NCI-H2029 treated with DMSO at 0.1 percent for 48 hours (cell line): ENCODE data around the gene CCDC28B.

Experiments
- DNase-seq: peaks from one replicate; lab custom pipeline; 2025; lab: John Stamatoyannopoulos, UW

CCDC28B gene

DNA sequence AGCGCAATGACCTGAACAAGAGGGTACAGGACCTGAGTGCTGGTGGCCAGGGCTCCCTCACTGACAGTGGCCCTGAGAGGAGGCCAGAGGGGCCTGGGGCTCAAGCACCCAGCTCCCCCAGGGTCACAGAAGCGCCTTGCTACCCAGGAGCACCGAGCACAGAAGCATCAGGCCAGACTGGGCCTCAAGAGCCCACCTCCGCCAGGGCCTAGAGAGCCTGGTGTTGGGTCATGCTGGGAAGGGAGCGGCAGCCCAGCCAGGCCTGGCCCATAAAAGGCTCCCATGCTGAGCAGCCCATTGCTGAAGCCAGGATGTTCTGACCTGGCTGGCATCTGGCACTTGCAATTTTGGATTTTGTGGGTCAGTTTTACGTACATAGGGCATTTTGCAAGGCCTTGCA lies 5.4 kb upstream of the CCDC28B start:
- DNase-seq, result no peak

DNA sequence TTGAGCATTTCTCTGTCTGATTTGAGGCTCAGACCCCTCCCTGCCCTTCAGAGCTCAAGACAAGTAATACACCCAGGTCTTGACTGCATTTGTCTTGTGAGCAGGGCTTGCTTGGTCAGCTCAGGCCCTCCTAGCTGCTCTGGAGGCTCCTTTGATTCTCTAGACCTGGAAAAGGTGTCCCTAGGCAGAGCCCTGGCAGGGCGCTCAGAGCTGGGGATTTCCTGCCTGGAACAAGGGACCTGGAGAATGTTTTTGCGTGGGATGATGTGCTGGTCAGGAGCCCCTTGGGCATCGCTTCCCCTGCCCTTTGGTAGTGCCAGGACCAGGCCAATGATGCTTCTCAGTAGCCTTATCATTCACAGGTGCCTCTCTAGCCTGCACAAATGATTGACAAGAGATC lies 4.9 kb upstream of the CCDC28B start:
- no peak for DNase-seq

DNA sequence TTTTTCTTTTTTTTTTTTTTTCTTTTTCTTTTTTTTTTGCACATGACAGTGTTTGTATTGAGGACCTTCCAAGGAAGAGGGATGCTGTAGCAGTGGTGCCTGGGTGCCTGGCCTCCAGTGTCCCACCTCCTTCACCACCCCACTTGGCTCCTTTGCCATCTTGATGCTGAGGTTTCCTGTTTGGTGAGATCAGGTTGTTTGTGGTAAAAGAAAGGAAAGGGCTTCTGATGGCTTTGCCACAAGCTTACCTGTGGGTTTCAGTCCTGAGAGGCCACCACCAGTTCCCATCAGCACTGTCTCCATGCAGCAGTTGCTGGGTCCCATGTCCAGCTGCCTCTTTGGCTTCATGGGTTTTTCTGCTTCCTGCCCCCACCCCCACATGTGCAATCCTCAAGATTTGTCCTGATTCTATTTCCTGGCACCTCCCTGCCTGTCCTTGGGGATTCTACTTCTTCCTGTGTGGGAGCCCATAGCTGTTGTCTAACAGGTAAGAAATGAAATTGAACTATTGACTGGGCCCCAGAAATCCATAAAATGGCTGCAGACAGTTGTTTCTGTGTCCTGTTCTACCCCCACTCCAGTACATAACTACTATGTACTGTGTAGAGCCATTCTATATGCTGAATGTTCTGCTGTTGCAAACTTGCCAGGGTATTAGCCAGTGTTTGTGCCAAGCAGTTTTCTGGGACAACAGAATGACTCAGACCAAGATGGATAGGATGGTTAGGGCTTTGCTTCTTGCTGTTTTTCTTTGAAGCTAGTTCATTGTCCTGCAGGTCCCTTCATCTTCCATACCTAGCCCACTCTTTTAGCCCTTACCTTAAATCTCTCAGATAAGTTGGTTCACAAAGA lies 4.2 kb upstream of the CCDC28B start:
- DNase-seq, result no peak

DNA sequence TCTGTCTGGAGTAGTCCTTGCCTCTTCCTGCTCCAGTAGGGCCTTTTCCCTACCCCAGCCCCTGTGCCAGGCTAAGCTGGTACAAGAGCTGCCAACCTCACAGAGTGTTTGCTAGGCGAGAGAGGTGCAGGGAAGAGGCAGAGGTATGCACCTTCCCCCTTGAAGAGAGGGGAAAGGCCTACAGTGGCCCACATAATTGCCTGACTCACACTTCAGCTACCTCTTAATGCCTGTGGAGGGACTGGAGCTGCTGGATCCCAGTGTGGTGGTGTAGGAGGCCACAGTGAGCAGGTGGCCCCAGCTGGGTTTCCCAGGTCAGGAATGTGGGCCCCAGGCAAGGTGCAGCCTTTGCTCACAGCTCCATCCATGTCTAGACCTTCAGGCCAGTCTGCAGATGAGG lies 3.3 kb upstream of the CCDC28B start:
- DNase-seq, result no peak

DNA sequence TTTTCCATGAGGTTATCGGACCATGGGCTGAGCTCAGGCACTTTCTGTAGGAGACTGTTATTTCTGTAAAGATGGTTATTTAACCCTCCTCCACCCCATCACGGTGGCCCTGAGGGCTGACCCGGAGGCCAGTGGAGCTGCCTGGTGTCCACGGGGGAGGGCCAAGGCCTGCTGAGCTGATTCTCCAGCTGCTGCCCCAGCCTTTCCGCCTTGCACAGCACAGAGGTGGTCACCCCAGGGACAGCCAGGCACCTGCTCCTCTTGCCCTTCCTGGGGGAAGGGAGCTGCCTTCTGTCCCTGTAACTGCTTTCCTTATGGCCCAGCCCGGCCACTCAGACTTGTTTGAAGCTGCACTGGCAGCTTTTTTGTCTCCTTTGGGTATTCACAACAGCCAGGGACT lies 2.6 kb upstream of the CCDC28B start:
- DNase-seq, result no peak

DNA sequence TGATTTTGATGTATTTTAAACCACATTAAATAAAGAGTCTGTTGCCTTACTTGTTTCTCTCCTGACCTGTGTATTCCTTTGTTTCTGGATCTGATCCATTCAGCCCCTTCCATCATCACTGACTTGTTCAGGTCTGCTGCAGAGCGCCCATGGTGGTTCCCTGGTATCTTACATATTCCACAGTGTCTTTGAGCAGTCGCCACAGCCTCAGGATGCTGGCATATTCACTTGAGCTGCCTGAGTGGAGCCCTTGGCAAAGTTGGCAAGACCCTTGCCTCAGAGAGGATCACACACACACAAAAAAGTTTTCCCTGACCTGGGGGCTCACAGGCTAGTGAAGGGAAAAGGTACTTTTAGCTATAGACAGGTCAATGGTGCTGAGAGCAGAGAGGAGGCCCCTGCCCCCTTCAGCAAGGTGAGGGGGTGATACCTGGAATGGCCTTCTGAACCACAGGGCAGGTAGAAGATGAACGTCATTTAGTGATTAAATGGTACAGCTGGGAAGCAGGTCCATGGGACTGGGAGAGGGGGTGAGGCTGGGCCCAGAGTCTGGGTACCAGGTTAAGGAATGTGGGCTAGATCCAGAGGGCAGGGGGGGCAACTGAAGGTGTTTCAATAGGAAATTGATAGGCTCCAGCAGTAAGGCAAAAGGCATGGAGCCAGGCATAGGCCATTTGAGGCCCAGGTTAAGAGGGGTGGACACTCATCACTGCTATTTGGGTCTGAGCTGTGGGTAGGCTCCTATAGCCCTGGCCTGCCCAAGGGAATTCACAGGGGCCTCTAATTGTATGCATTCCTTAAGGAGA lies 2.0 kb upstream of the CCDC28B start:
- DNase-seq, result no peak

DNA sequence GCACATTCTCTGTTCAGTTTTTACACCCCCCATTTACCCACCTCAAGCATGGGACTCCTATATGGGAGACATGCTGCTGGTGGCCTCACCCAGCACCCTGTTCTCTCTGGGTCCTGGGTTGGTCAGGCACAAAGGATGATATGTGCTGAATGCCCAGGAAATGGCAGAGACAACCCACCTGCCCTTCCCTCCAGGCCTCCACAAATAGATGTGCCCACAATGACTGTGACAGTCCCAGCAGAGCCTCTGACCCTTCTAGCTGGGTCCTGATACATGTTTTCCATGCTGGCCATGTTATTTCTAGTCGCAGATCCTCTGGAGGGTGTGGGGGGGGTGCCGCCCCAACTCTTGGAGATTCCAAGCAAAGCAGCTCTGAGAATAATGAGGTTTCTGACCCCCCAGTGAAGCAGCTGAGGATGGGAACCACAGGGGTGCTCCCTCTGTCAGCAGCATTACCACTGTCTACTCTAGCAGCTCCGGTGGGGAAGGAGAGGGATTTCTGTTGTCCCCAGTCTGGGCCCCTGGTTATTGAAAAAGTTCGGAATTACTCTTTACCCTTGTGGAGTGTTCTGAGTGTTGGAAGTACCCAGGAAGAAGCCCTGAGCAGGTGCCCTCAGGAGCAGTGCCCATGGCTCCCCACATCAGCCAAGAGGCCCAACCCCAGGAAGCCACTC lies 1.2 kb upstream of the CCDC28B start:
- no peak for DNase-seq

DNA sequence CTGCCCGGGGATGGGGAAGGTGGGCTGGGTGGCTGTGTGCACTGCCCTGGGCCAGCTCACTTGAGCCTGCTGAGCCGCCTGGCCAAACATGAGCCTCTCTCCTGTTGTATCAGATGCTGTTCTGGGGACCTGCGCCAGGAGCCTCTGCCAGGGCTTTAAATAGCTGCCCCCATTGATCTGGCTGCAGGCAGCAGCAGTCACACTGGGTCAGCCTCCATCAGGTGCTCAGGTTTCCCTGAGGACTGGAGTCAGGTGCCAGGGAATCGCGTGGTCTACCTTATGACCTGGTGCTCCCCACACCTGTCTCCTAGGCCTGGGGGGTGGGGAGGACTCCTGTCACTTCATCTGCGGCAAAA lies 700 bp upstream of the CCDC28B start:
- DNase-seq, result peak; percentile 63

DNA sequence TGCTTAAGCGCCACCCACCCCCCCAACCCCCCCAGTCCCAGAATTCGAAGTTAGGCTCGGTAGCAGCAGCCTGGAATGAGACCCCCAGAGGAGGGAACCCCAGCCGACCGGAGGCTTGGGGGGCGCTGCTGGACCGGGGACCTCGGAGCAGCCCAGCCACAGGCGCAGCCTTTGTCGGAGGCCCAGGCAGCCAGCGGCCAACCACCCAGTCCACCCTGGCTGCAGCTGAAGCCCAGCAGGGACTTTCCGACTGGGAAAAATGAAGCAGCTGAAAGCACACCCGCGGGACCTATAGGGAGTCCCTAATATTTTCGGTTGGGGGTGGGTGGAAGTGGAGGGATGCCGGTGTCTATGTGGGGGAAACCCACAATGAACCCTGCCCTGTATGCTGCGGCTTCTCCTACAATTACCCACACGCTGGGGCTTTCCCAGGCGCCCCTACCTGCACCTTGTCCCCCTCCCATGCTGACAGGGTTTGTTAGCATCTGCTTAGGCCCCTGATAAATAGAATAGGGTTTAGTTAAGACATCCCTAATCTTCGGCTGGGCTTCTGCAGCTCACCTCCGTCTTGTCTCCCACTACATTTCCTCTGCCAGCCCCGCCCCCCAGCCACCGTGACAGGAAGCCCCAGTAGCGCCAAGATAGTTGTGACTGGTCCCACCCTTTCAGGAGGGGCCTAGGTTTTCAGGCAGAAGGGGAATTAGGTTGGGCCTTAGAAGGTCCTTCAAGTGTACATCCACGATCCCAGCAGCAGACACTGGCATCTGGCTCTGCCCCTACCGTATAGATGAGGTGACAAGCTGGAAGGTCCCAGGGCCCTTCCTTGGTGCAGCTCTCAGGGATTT lies 838 bp downstream of the CCDC28B start:
- DNase-seq, result no peak

DNA sequence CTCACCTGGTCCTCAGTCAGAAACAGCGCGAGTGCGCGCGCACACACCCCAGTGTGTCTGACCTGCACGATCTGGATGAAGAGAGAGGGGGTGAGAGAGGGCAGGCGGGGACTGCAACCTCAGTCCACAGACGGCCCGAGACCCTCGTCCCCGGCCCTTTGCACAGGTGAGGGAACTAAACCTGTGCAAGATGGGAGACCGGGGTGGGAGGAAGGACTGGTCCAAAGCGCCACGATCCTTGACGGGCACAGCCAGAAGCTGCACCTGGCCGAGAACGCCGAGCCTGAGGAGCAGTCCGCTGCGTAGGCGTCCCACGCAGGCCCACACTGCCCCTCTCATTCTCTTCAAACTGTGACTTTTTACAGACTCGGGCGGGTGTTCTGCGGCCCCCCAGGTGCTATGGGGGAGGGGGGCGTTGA lies 4.6 kb downstream of the CCDC28B start:
- no peak for DNase-seq

DNA sequence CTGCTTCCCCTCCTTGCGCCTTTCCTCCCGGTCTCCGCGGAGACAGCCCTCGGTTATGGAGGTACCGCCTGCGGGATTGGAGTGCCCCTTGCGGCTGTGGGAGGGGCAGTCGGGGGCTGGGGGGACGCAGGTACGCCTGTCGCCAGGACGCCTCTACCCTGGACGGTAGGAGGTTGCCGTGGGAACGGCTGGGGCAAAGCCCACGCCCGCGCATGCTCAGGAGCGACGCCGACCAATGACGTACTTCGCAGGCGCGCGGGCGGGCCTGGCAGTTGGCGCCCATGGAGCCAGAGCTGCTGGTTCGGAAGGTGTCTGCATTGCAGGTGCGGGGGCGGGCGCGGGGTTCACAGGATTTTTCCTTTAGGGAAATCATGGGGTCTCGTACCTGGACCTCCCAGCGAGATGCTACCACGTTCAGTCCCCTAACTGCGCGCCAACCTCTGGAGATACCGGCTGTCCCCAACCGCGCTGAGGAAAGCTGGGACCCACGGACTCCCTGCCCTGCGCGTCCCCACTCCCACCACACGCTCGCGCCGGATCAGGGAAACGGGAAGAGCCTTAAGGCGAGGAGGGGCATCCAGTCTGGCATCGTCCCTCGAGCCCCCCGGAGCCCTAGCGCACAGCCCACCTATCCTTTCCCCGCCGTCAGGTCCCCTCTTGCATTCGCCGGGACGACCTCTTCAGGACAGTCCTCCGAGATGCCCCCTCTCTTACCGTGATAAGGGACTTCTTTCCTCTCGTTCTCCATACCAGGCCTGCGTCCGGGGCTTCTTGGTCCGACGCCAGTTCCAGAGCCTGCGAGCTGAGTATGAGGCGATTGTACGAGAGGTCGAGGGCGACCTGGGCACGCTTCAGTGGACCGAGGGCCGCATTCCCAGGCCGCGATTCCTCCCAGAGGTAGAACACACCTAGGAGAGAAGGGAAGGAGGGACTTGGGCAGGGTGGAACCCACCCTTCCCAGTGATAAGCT lies 5.3 kb downstream of the CCDC28B start, which contains the start of gene IQCC:
Gene IQCC, plus strand, starts transcription at position 271 of the 970 bp plus-strand sequence. Its CDS starts 11 bp downstream, at position 282.
- DNase-seq, result peak; percentile 51

DNA sequence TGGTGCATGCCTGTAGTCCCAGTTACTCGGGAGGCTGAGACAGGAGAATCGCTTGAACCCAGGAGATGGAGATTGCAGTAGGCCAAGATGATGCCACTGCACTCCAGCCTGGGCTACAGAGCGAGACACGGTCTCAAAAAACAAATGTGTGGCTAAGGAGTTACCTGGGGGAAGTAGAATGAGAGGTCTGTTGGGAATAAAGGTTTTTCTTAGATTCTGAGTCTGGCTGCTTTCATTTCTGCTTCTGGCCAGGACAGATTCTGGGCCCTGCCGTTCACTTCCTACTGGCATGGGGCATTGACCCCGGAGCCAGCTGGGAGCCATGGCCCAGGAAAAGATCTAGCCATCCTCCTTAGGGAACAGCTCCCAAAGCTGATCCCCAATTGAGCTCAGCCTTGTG lies 8.1 kb downstream of the CCDC28B start:
- DNase-seq, result no peak

DNA sequence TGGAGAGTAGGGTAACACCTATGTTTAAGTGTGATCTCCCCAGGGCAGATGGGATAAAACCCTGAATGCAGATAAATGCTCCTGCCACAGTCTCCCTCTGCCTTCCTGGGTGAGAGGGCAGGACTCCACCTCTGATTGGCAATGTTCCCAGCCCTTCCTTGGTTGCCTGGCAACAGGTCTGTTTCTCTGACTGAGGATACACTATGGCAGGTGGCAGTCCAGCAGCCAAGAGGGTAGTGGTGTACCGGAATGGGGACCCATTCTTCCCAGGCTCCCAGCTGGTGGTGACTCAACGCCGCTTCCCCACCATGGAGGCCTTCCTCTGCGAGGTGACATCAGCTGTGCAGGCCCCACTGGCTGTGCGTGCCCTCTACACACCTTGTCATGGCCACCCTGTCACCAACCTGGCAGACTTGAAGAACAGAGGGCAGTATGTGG lies 8.5 kb downstream of the CCDC28B start, which contains the start of gene DCDC2B:
Gene DCDC2B, plus strand, starts transcription at position 199 of the 438 bp plus-strand sequence. Its CDS starts 5 bp downstream, at position 204.
- DNase-seq, result peak; percentile 88

DNA sequence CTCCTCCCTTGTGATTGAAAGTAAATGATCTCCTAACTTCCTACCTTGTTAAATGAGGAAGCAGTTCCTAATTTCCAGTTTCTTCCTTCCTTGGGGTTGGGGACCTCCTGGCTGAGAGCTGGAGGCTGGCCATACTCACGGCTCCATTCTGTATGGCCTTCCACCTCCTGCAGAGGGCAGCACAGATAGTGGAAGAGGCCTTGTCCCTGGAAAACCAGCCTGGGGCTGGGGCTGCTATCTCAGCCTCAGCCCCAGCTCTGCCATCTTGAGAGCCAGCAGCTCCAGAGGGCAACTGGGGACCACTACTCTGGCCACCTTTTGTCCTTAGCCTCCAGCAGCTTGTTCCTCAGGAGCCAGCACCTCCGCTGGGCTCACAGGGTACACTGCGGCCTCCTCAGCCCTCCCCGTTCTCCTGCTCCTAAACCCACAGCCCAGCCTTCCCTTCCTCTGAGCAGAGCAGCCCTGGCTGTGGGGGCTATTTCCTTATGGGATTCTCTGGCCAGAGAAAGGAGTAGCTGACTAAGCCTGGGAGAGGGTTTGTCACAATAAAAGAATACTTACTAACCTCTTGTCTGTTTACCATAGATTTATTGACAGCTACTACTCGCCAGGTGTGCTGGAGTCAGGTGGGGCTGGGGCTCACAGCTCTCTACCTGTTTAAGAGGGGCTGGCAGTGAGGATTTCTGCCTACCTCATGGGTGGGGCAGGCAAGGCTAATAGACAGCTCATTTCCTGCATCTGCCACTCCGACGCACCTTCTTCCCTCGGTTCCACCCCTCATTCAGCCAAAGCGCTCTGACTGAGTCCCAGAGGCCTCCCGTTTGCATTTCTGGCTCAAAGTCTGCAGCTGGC lies 15.5 kb downstream of the CCDC28B start:
- DNase-seq, result peak; percentile 53

DNA sequence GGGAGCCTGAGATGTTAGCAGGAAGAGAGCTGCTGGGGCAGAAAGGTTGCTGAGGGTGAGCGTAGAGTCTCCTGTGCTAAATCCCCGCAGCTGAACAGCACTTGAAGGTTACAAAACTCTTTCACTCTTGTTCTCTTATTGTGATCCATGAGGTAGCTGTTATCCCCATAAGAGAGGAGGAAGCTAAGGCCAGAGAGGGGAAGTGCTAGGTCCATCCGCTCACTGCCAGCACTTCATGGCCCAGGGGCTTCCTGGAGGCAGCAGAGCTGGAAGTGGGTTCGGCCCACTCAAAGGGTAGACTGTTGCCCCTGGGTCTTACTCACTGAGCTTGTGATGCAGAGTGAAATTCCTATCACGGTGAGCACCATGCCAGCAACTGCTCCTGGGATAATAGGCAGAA lies 16.2 kb downstream of the CCDC28B start:
- DNase-seq, result no peak

DNA sequence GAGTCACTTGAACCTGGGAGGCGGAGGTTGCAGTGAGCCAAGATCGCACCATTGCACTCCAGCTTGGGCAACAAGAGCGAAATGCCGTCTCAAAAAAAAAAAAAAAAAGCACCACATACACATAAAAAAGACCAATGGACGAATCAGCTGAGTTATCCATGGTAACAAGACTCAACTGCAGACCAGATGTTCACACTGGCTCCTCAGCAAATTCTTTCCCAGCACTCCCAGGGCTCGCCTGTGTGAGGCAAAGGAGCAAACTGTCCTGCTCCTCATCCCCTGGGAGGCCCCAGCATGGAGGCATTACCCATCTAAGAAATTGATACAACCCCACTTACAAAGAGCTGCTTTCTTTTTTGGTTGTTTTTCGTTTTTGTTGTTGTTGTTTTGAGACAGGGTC lies 18.6 kb downstream of the CCDC28B start:
- DNase-seq, result no peak

DNA sequence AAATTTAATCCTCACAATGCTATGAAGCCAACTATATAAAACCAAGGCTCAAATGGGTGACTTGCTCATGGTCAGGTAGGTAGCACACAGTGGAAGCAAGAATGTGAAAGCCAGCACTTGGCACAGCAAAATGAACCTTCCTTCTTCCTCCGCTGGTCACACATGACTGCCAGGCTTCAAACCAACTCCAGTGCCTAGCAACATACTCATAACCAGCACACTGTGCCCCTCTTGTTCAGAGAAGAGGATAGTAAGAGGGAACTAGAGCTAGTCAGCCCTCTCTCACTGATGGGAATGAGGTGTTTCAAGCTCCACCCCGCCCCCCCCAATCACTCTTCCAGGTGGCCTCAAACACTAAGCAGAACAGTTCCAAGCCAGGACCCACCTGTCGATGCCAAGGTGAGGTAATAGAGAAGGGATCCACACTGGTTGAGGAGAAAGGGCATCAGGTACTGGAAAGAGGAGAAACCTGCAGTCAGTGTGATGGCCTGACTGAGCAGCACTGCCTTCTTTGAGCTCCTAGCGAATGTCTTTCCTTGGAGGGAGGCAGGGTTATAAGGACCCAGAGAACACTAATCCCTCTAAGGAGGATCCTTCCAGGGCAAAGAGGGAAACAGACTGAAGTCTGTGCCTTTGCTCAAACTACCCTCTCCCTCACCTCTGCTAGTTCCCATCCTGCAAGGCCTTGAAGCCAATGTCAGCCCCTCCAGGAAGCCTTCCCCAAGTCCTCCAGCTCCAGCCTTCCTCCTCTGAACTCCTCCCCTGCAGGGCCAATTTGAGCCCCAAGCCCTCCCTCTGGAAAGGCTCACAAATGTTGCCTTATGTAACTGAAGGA lies 20.6 kb downstream of the CCDC28B start:
- DNase-seq, result no peak

DNA sequence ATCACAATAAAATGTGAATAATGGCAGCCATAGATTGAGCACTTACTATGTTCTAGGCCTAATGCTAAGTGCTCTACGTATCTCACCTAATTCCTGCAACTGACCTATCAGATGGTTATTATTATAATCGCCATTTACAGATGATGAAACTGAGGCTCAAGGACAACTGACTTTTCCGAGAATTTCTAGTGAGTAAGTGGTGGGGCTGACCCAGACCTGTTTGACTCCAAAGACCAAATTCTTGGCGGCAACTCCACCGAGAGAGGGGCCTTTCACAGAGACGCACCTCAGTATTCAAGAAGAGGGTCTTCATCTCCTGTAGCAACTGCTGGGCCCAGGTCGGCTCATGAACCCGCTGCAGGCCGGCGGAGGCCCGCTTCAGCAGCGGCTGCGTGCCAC lies 21.2 kb downstream of the CCDC28B start:
- no peak for DNase-seq
